ENCODE measurements around the gene CMTM4. TPM values are rescaled to one million over a fixed set of nuclear protein-coding genes. Genes with fewer than 3 reads are reported as not detected.
A peak's percentile ranks its signal among the peaks of the same experiment; 100 is the strongest.

Gene CMTM4
- total RNA-seq, 1 experiment from 2014 or later = 77.8 TPM

DNA sequence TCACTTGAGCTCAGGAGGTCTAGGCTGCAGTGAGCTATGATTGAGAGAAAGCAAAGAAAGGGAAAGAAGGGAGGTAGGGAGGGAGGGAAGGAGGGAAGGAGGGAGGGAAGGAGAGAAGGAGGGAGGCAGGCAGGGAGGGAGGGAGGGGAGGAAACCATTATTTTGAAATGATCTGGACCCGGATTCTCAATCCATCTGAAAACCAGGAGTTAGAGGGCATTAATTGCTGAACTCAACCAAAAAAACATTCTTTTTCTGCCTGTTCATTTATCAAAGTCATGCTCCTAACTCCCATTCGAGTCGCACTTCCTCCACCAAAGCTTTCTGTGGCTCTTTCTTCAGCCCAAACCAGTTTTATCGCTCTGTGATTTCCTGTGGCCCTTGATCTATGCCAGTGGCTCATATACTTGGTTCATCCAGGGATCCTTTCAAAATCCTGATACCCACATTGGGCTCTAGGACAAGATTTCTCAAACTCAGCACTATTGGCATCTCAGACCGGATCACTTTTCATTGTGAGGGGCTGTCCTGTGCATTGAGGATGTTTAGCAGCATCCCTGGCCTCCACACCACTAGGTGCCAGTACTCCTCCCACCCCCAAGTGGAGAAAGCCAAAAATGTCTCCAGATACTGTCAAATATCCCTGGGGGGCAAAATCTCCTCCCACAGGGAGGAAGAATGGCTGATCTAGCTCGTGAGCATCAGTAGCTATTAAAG lies 38.2 kb downstream of the CMTM4 start:
- no peak for DNase-seq (ENCODE audit: low read depth, low spot score)
- Histone ChIP-seq H3K4me1 (ENCODE audit: control insufficient read depth in 1 of 2, insufficient read depth in 2 of 2, low read length in 2 of 2) (peaks cover 3 to 10% of the 10 kb centered on the region in 2 experiments; a peak in 2 of 4 replicates), H2AFZ (ENCODE audit: low read depth, low read length, poor library complexity, severe bottlenecking) (no peak overlapping the region), H3K27ac (ENCODE audit: low read depth, low read length) (no peak overlapping the region), H3K4me3 (replicated peaks in 1 of 2; ENCODE audit: low read depth in 1 of 2, low read length in 2 of 2) (no peak overlapping the region), H3K79me2 (ENCODE audit: insufficient read depth, low read length) (peaks cover 64% of the 10 kb centered on the region; the same call in 1 of the 2 replicates), H3K9me3 (ENCODE audit: control insufficient read depth in 1 of 2, insufficient read depth in 1 of 2, low read depth in 1 of 2, low read length in 2 of 2) (no peaks in the 10 kb centered on the region), H3K9ac (ENCODE audit: low read length) (no peak overlapping the region), H3K4me2 (ENCODE audit: low read length) (no peak overlapping the region), H4K20me1 (ENCODE audit: insufficient read depth) (no peaks in the 10 kb centered on the region), H3K27me3 (ENCODE audit: insufficient read depth, low read length) (no peaks in the 10 kb centered on the region), H3K36me3 (ENCODE audit: control insufficient read depth in 1 of 2, insufficient read depth in 2 of 2, low read length in 2 of 2) (no peaks in the 10 kb centered on the region), H3K9me2 (ENCODE audit: insufficient read depth) (no peaks in the 10 kb centered on the region)
- TF ChIP-seq, protein P1, sequence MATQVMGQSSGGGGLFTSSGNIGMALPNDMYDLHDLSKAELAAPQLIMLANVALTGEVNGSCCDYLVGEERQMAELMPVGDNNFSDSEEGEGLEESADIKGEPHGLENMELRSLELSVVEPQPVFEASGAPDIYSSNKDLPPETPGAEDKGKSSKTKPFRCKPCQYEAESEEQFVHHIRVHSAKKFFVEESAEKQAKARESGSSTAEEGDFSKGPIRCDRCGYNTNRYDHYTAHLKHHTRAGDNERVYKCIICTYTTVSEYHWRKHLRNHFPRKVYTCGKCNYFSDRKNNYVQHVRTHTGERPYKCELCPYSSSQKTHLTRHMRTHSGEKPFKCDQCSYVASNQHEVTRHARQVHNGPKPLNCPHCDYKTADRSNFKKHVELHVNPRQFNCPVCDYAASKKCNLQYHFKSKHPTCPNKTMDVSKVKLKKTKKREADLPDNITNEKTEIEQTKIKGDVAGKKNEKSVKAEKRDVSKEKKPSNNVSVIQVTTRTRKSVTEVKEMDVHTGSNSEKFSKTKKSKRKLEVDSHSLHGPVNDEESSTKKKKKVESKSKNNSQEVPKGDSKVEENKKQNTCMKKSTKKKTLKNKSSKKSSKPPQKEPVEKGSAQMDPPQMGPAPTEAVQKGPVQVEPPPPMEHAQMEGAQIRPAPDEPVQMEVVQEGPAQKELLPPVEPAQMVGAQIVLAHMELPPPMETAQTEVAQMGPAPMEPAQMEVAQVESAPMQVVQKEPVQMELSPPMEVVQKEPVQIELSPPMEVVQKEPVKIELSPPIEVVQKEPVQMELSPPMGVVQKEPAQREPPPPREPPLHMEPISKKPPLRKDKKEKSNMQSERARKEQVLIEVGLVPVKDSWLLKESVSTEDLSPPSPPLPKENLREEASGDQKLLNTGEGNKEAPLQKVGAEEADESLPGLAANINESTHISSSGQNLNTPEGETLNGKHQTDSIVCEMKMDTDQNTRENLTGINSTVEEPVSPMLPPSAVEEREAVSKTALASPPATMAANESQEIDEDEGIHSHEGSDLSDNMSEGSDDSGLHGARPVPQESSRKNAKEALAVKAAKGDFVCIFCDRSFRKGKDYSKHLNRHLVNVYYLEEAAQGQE (IDR thresholded peaks at IDR 0.05; ENCODE audit: low read depth) = no peak
- peak in 1 of 3 experiments; percentile 13; a peak in 1 of 6 replicates for TF ChIP-seq CTCF (IDR thresholded peaks at IDR 0.05 in 2 of 3, conservative IDR thresholded peaks at IDR 0.05 in 1 of 3; ENCODE audit: borderline replicate concordance in 1 of 3, insufficient read depth in 1 of 3, low read depth in 2 of 3, low read length in 2 of 3)
- CTCF ChIA-PET = interaction anchor here (1.4 kb wide), 1 partner anchor 8 kb away, joined by 3 read pairs; no protein-coding TSS in a partner anchor
- peak; percentile 58 for ATAC-seq
- RAD21 ChIA-PET (ENCODE audit: low non-redundant PET in 1 of 2, low total read pairs in 2 of 2, uncharacterized antibody in 2 of 2, unreplicated experiment in 2 of 2) = no interaction called here
- POLR2A ChIA-PET = interaction anchor here (0.6 kb wide), 1 partner anchor 146 kb away, joined by 4 read pairs; no protein-coding TSS in a partner anchor
- BruUV-seq (replicated peaks) = no TSS peak
- intact Hi-C loops (cut with micrococcal nuclease) = no loop called here

All from HCT116 (cell line).